ENCODE results near the gene CTCF. TPM values are rescaled to one million over a fixed set of nuclear protein-coding genes. Genes with fewer than 3 reads are reported as not detected.

CTCF gene
- total RNA-seq, 6 experiments from 2014 or later = 22.6 to 31.1 (median 29.4) TPM

DNA sequence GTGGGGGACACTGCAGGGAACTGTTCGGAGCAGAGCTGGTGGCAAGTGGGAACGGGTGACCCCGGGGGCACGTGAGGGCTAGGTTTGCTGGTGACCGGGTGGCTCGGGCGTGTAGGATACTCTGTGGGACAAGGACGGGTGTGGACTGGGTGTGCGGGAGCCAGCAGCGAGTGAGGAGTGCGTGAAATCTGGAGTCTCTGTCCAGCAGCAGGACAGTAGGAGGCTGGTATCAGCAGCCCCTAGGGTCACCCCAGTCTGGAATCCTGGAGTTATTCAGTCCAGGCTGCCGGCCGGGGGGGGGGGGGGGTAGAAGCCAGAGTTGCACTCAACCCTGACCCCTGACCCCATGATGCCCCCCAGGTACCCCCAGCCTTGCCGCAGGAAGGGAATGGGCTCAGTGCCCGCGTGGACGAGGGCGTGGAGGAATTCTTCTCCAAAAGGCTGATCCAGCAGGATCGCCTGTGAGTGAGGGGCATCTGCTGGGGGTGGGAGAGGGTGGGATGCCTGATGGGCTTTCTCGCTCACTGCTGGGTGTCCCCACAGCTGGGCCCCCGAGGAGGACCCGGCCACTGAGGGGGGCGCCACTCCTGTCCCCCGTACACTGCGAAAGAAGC is 91.6 kb downstream of the CTCF start:
- no peaks in the 10 kb centered on the region for H3K9me3 Mint-ChIP-seq
- no peak for TF ChIP-seq CTCF (IDR thresholded peaks at IDR 0.05)
- H3K27ac Mint-ChIP-seq = no peak overlapping the region
- no peak for DNase-seq
- H3K27me3 Mint-ChIP-seq (ENCODE audit: insufficient read depth) = peaks cover 26% of the 10 kb centered on the region
- peak overlapping the region; percentile 88 for H3K4me3 Mint-ChIP-seq
- H3K4me1 Mint-ChIP-seq (ENCODE audit: low read depth) = peaks cover 3% of the 10 kb centered on the region
- H3K36me3 Mint-ChIP-seq (ENCODE audit: low read depth) = no peaks in the 10 kb centered on the region

DNA sequence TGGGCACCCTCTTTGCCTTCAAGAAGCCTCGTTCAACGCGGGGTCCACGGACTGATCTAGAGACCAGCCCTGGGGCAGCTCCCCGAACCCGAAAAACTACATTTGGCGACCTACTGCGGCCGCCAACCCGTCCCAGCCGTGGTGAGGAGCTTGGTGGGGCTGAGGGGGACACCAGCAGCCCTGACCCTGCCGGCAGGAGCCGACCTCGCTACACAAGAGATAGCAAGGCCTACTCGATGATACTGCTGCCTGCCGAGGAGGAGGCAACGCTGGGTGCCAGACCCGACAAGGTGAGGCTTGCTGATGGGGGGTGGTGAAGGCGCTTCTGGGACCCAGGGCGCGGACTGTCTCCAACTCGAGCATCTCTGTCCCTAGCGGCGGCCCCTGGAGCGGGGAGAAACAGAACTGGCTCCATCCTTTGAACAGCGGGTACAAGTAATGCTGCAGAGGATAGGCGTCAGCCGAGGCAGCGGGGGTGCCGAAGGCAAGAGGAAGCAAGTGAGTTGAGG is 92.1 kb downstream of the CTCF start:
- TF ChIP-seq CTCF (IDR thresholded peaks at IDR 0.05) = no peak
- Mint-ChIP-seq H3K36me3 (ENCODE audit: low read depth) (no peaks in the 10 kb centered on the region), H3K4me1 (ENCODE audit: low read depth) (peaks cover 8% of the 10 kb centered on the region), H3K4me3 (no peak overlapping the region), H3K27me3 (ENCODE audit: insufficient read depth) (peaks cover 24% of the 10 kb centered on the region), H3K27ac (no peak overlapping the region), H3K9me3 (no peaks in the 10 kb centered on the region)
- no peak for DNase-seq

DNA sequence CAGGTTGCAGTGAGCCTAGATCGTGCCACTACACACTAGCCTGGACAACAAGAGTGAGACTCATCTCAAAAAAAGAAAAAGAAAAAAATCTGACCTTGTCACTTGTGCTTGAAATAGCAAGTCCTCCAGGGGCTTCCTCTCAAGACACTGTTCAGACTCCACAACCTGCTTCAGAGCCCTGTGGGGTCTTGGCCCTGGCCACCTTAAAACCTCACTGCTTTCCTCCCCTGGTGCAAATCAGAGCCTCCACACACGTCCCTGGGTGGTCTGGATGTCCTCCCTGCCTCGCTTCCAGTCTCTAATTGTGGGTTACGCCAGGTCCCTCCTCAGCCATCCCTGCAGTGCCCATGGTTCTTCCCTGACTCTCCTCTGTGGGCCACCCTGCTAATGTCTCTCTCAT is 93.0 kb downstream of the CTCF start:
- H3K4me1 Mint-ChIP-seq (ENCODE audit: low read depth) = peaks cover 11% of the 10 kb centered on the region
- no peak for DNase-seq
- H3K36me3 Mint-ChIP-seq (ENCODE audit: low read depth) = no peaks in the 10 kb centered on the region
- no peak for TF ChIP-seq CTCF (IDR thresholded peaks at IDR 0.05)
- H3K9me3 Mint-ChIP-seq = no peaks in the 10 kb centered on the region
- peaks cover 15% of the 10 kb centered on the region for H3K27me3 Mint-ChIP-seq (ENCODE audit: insufficient read depth)
- H3K27ac Mint-ChIP-seq = no peak overlapping the region
- no peak overlapping the region for H3K4me3 Mint-ChIP-seq

GRCh38 chr16:67656344-67657016 is 94.2 kb downstream of the CTCF start:
- Mint-ChIP-seq H3K4me1 (ENCODE audit: low read depth) (peaks cover 11% of the 10 kb centered on the region), H3K9me3 (no peaks in the 10 kb centered on the region), H3K27ac (no peak overlapping the region), H3K36me3 (ENCODE audit: low read depth) (no peaks in the 10 kb centered on the region), H3K4me3 (no peak overlapping the region), H3K27me3 (ENCODE audit: insufficient read depth) (peaks cover 11% of the 10 kb centered on the region)
- DNase-seq = no peak
- no peak for TF ChIP-seq CTCF (IDR thresholded peaks at IDR 0.05)

DNA sequence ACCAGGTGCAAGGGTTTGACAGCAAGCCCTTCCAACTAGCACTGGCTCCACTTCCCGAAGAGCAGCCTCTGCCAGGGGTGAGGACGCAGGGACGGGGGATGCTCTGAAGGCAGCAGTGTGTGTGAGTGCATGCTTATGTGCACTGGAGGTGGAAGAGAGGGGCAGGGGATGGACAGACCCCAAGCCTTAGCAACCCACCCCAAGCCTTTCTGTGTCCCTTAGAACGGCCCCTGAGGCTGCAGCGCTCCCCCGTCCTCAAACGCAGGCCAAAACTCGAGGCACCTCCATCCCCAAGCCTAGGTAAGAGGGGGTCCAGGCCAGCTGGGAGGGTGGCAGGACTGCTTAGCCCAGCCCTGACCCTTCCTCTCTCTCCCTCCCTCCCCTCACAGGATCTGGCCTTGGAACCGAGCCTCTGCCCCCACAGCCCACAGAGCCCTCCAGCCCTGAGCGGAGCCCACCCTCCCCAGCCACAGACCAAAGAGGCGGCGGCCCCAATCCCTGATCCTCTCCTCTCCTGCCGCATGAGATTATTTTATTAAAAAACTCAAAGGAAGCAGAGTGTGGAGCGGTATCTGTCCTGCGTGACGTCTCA is 94.8 kb downstream of the CTCF start:
- DNase-seq = no peak
- H3K27me3 Mint-ChIP-seq (ENCODE audit: insufficient read depth) = peaks cover 7% of the 10 kb centered on the region
- TF ChIP-seq CTCF (IDR thresholded peaks at IDR 0.05) = no peak
- peaks cover 11% of the 10 kb centered on the region for H3K4me1 Mint-ChIP-seq (ENCODE audit: low read depth)
- no peaks in the 10 kb centered on the region for H3K9me3 Mint-ChIP-seq
- H3K4me3 Mint-ChIP-seq = no peak overlapping the region
- H3K36me3 Mint-ChIP-seq (ENCODE audit: low read depth) = no peaks in the 10 kb centered on the region
- H3K27ac Mint-ChIP-seq = no peak overlapping the region

Measured in HFFc6 (cell line).